NCI-H82 treated with DMSO at 0.1 percent for 48 hours (cell line): ENCODE data around the gene HOXA4.

Source experiments
- DNase-seq: peaks from one replicate; lab custom pipeline; 2025; ENCODE audit not compliant: unreplicated experiment; lab: John Stamatoyannopoulos, UW

The HOXA4 gene

DNA sequence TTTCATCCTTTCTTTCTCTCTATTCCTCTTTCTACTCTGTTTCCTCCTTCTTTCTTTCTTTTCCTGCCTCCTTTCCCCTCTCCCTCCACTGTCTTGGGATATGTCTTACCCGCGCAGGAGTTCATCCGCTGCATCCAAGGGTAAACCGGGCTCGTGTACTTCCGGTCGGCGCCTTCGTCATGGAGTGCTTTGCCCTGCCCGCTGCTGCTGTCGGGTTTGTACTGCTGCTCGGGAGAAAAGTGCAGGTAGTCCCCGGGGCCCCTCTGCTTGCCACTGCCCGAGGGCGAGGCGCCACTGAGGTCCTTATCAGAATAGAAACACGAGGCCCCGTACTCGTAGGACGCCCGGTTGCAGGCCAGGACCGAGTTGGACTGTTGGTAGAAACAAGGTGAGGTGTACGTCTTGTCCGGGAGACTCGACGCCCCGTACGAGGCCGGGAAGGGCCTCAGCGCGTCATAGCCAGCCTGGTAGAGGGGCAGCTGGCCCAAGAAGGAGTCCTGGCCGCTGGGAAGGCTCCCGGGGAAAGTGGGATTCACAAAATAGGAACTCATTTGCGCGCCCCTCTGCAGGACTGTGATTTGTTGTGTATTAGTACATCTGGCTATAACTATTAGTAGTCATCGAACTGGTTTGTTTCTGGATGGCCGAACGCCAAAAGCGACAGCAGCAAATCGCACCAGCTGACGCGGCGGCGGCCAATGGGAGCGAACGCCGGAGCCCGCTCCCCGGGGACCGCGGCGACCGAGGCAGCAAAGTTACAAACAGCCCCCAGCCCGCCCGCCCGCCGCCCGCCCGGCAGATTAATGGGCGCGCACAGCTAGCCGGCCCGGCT is 16.9 kb upstream of the HOXA4 start, which contains the start of gene HOXA6:
HOXA6 (minus strand) TSS at position 576 of the 832 bp plus-strand sequence; CDS start at position 551, 25 bp downstream.
- no peak for DNase-seq

DNA sequence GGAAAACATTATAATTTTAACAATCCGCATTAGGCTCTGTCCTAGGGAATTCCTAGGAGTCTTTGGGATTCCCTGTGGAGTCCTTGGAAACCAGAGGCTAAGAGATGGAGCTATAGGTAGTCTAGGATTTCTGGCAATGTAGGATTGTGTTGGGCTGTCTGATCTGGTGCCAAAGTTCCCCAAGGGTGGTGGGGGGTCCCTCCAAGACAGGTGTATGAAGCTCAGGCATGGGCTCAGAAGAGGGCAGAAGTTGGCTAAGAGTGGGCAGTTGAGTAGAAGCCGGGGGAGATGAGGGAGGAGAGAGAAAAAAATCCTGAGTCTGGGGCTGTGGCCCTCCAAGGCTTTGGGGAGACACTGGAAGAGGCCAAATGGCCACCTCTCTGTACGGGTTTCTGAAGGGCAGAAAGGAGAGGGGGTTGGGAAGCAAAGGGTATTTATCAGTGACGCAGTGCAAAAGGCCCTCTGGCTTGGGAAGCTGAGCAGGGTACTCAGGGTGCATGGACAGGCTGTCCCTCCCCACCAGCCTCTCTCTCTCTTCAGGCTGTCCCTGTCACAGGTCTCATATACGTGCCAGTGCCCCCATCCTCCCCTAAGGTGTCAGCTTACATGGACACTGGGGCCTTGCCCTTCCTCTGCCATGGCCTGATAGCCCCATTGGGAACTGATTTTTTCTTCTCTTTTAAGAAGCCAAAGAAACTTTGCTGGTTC is 16.1 kb upstream of the HOXA4 start:
- no peak for DNase-seq

DNA sequence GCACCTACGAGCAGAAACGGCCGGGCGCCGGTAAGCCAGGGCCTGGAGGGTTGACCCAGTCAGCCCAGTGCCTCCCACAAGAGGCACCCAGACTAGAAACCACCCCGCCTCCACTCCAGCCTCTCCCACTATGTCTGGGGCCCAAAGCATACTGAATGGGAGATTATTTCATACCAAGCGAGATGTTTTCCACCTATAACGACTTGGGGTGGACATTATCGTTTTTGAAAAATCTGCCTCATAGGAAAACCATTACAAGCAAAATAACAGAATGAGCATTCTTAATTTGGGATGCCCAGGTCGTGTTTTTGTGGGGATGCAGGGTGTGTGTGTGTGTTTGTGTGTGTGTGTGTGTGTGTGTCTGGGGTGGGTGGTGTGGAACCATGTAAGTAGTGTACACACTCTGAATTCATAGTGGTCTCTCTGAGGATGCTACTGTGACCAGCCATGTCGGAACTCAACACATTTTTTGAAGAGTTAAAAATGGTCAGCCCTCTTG is 15.4 kb upstream of the HOXA4 start:
- DNase-seq: no peak

DNA sequence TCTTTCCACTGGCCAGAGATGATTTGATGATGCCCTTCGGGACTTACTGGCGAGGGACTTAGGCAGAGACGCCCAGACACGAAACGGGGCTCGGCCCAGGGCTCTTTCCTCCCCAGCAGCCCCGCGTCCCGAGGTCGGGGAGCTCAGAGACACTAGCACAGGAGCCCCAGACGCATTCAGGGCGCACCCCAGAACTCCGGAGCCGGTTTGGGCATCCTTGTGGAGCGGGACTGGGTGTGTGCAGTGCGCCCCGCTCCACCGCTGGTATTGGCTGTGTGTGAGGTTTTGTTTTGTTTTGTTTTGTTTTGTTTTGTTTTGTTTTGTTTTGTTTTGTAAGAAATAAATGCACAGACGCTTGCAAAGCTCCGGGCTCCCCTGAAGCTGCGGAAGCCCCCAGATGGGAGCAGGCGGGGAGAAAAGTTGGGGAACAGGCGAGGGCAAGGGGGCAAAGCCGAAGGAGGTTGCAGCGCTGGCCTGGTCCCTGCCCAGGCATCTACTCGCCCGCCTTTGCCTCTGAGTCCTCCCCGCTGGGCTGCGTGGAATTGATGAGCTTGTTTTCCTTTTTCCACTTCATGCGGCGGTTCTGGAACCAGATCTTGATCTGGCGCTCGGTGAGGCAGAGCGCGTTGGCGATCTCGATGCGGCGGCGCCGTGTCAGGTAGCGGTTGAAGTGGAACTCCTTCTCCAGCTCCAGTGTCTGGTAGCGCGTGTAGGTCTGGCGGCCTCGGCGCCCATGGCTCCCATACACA is 14.8 kb upstream of the HOXA4 start:
- DNase-seq: no peak

DNA sequence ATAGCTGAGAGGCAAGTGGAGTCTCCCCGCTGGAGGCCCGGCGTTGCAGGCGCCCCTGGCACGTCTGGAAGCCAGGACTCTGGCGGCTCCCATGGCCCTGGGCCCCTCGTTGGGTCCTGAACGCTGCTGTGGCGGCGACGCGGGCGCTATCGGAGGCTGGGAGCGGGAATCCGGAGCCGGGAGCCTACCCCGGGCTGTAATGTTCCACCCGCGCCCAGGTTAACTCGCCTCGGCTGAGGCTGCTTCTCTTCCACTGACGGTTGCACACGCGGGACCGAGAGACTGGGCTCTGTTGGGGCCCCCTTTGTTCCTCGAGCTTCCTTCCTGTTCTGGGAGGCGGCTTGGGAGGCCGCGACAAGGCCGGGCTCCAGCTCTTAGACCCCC is 14.2 kb upstream of the HOXA4 start:
- DNase-seq: no peak

DNA sequence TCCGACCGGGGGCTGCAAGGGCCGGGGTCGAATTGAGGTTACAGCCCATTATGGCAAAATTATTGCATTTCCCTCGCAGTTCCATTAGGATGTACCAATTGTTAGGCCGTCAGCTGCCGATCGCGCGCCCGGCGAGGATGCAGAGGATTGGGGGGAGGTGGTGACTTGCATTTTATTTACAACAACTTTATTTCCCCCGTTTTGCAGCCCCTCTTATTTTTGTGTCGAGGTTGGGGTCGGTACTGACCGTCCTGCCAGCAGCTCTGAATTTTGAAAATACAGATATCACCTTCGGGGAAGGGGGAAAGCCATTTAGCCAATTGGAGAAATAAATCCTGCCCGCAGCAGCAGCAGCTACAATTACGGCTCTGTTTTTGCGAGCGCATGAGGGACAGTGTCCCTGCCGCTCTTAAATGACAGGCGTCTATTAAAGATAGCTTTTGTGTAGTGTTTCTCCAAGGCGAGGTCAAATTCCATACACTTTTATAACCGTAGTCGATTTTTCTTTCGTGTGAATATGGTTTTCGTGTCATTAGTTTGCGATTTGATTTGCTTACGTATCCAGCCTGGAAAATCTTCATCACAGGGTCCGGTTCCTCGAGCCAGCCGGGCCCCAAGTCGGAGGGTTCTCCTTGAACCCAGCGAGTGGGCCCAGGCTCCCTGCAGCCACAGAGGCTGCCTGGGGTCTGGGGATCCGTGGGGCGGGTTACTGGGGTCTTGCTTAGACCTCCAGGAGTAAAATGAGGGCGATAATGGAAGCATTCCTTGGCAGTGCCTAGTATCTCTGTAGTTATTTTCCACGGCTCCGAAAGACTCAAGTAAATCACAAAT is 13.6 kb upstream of the HOXA4 start:
- DNase-seq: no peak

DNA sequence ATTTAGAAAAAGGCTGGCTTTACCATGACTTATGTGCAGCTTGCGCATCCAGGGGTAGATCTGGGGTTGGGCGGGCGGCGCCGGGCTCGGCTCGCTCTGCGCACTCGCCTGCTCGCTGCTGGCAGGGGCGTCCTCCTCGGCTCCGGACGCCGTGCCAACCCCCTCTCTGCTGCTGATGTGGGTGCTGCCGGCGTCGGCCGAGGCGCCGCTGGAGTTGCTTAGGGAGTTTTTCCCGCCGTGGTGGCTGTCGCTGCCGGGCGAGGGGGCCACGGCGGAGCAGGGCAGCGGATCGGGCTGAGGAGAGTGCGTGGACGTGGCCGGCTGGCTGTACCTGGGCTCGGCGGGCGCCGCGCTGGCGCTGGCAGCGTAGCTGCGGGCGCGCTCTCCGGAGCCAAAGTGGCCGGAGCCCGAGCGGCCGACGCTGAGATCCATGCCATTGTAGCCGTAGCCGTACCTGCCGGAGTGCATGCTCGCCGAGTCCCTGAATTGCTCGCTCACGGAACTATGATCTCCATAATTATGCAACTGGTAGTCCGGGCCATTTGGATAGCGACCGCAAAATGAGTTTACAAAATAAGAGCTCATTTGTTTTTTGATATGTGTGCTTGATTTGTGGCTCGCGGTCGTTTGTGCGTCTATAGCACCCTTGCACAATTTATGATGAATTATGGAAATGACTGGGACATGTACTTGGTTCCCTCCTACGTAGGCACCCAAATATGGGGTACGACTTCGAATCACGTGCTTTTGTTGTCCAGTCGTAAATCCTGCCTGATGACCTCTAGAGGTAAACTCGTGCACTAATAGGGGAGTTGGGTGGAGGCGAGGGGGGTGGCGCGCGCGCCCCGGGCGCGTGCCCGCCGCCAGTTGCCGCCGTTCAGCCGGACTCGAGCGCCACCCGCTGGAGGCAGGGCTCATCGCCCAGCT is 12.7 kb upstream of the HOXA4 start, which contains the start of gene HOXA5:
HOXA5 (minus strand) TSS at position 659 of the 927 bp plus-strand sequence; CDS start at position 585, 74 bp downstream.
- peak; percentile 58 for DNase-seq

DNA sequence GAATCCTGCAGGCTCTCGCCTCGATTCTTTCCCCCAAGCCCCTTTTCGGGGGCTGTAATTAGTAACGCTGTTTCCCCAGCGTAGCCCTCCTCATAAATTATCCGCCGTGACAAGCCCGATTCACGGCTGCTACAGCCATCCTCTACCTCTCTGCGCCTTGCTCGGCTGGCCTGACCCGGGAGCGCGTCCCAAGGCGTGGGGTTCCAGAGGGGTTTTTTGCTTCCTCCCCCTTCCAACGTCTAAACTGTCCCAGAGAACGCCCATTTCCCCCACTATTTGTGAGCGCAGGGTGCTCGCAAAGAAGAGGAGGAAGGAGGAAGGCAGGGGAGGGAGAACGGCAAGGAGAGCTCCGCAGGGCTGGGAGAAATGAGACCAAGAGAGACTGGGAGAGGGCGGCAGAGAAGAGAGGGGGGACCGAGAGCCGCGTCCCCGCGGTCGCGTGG is 12.0 kb upstream of the HOXA4 start:
- no peak for DNase-seq

DNA sequence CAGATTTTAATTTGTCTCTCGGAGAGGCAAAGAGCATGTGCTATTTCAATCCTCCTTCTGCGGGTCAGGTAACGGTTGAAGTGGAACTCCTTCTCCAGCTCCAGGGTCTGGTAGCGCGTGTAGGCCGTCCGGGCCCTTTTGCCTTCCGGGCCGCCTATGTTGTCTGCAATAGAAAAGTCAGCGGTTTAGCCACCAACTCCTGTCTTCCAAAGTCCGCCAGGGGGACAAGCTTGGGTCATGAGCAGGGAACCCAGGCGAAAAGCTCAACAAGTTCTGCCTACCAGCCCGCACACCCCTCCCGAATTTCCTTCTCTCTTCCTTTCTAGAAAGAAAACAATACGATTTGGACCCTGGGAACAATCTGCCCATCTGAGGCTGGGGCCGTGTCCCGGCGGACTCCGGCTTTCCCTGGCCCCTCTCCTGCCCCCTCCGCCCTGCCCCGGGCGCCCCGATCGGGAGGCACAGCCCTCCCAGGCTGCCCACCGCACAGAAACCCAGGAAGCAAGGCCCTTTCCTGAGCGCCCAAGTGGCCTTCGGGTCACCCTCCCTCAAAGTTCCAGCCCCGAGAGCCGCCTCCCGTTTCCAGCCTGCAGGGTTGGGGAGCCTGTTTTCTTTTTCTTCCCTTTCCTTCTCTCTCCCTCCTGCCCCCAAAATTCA is 11.5 kb upstream of the HOXA4 start:
- no peak for DNase-seq

DNA sequence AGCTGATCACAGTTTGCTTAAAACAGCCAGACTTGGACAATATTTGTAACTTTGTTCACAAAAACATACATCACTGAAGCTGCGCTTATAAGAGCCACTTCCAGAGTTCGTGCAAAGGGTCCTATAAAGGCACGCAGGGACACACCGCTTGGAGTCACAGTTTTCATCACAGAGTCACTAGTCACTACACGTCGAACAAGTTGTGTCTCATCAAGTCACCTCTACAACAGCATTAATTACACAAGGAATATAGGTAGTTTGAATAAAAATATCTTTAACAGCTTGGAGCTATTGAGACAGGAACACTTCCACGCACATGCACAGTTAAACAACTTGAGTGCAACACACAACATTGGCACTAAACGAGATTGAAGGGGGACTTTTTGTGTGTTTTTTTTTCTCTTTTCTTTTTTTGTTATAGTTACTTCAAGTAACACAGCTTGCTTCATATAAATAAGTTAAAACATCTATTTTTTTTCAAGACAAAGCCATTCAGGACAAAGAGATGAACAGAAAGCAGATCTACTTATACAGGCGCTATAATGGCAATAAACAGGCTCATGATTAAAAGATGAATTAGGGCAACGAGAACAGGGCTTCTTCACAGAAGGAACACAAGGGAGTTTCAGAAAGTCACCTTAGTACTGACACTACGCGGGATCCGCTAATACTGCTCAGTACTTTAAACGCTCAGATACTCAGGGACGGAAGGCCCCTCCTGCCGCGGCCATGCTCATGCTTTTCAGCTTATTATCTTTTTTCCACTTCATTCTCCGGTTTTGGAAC is 10.8 kb upstream of the HOXA4 start:
- no peak for DNase-seq

DNA sequence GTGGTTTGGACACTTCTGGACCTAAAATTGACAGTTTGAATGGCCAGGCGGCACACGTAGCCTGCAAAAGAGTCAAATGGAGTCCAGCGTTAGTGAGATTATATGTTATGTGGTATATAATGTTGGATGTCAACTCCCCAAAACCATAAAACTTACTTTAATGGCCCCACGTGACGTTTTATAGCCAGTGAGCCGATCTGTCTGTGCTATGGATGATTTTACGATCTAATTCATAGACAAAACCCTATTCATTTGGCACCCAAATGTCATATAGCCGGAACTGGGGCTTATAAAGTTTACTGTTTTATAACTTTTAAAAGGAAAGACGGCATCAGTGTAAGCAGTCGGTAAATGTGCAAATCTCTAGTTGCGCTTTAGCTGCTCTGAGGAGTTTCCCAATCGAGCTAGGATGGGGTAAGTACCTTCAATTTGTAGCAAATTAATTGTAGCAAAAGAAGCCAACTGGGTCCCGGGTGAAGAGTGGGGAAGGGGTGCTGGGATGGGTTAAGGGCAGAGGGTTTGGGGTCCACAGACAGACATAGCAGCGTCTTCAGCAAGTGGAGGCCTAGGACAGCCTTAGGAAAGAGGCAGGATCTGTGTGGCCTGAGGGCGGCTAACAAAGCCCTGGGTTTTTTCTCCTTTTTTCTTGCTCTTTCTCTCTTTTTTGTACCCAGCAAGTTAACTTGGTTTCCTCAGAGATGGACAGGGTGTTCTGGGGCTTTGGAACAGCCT is 9.7 kb upstream of the HOXA4 start:
- DNase-seq: no peak

DNA sequence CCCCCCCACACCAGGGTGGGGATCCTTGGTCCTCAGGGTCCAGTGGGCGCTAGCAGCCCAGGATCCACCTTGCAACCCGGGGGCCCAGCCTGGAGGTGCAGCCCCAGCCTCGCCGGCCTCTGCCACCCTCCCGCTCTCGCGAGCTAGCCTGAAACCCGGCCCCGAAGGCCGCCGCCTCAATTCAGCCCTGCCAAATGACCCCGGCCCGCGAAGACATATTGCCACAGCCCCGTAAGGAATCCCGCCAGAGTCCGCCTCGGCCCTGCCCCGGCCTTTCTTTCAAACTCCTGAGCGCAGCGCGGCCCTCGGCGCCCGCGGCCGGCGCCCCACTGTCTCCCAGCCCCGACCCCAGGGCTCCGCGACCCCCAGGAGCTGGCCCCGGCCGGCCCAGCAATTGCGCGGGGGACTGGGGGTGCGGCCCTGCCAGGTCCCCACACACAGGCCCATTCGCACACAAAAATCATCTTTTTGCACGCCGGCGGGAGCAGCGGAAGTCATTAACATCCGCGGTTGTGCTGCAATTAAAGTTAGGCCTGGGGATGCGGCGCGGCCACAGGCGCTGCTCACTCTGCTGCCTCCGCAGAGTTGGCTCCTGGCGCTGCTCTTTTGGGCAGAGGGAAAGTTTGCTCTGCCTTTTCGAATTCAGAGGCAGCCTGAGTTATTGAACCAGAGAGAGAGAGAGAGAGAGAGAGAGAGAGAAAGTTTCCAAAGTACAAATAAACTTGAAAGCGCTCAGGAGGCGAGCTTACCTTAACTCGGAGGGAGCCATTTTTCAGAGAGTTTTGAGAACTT is 9.0 kb upstream of the HOXA4 start:
- DNase-seq: no peak

DNA sequence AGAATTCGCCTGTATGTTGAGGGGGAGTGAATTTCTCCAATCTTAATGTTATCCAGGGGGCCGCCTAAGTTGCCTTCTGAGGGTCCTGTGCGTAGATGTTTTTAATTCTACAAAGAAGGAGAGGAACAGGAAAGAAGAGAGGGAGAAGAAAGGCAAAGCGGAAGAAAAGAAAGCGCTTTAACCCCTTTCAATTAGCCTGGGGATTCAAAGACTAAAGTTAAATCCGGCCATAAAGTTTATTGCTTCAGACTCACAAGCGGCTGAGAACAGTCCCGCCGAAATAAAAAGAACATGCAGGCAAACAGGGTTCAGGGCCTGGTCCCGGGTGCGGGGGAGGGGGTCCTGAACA is 8.4 kb upstream of the HOXA4 start:
- DNase-seq: no peak

DNA sequence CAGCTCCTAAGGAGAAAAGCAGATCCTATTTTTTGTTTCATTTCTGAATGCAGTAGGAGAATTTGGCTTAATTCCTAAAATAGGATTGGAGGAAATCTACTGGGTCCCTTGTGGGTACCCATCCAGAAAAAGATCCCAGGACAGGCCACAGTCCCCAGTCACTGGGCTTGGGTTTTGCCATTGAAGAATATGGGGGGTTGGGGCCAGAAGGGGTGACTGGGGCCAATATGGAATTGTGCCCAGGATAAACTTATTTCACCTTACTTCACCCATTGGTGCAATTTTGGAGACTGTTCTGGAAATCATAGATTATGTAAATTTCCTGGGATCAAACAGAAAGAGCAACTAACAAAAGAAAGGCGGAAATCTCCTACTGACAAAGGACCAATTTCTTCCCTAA is 7.9 kb upstream of the HOXA4 start:
- DNase-seq: no peak

DNA sequence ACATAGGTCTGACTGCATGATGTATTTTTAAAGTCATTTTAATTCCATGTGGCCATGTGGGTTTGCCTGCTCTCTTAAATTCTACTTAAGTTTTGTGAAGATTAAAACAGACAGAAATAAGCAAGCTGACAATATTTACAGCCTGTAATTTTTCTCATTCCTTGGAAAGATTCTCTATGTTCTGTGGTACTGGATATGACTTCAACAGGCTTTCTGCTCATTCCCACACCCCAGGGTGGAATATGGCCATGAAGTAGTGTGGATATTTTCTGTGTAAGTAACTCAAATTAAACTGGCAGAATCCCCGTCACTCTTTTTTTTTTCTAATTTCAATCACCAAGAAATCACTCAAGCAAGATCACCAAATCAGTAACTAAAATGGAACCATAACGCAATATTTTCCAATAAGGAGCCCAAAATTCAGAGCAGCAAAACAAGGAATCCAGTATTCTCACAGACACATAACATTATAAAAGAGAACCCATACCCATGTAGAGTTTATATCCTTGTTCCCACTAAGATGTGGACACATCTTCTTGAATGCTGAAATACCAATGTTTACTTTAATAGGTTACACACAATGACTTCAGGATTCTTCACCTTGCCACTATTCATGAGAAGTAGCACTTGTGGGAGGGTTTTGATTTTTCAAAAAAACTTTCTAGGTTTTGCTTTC is 7.2 kb upstream of the HOXA4 start:
- no peak for DNase-seq

DNA sequence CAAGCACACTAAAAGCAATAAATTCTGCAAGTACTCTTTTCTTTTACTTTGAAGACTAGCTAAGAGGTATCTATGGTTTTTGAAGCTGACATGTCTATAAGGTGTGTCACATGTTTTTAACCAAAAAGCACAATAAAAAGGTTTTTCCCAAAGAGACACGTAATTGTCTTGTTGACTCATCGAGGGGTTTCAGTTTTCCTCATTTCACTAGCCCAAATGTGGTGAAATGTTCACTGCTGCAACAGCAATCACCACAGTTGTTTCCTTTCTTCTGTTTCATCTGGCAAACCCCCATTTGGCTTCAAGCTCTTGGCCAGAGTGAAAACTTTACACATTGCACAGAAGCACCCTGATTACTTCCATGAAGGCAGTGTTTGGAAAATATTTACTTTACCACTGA is 3.8 kb upstream of the HOXA4 start:
- DNase-seq: no peak
